Hematopoietic multipotent progenitor cell treated with erythropoietin and hydrocortisone succinate and interleukin-3 and kit ligand, for 6 days (in vitro differentiated cells): ENCODE results near the gene TMEM185A.
"Not testable (repeated sequence)": the region's sequence is repeated elsewhere in the genome, so short reads cannot be mapped to it uniquely, and the experiment has no call there.

Source experiments
- DNase-seq: peaks from one replicate; pipeline ENCODE4 v3.0.0-alpha.2; 2015

The TMEM185A gene

DNA sequence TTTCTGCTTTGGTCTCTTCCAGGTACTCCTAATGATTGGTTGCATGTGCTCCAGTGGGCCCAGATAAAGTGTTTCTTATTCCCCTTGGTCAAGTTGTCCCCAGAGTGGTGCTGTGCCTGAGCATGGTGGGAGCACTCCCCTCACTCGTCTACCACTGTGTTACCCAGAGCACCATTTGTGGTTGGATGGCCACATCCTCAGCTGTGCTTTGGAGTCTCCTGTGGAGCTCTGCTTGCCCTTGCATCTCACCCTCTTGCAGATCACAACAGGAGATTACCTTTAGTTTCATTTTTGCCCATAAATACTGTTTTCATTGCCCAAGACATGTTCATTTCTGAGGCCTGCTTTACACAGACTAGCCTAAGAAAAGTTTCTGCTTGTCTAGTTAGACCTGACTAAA, 81.1 kb downstream of the TMEM185A start:
- not testable (repeated sequence) for DNase-seq

DNA sequence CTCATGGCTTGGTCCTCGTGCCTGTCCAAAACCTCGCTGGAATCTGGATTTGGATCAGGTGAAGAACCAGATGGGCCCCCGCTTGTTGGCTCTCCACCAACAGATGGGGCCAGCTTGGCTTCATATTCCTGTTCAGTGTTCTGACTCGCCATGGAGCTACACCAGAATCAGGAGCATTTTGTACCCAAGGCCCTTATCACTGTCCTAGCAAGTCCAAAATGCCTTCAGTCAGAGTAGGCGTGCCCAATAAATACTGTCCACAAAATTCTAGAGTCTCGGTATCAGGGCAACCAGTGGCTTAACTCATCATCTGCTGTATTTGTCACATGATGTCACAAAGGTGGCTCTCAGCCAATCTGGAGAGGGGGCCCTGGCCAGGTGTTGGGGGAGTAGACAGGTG, 81.9 kb downstream of the TMEM185A start, which contains the start of gene HSFX3:
TSS of gene HSFX3 (minus strand) at position 224 of the 400 bp plus-strand sequence. CDS start at position 152, 72 bp downstream.
- DNase-seq: not testable (repeated sequence)

DNA sequence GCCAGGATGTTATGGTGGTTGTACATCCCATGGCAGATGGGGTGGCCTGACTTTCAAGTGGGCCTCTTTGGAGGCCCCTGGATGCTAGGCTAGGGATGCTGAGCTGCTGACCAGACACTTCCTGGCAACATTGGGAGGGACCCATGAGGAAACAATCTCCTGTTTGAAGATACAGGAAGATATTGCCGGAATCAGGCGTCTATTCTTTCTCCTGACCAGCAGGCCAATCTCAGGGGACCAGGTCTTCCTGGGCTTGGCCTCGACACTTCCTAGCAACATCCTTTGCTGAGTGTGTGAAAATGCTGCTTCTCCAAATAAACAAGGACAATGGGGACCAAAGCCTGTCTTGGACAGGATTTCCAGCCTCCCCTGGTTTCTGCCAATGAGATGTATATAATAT, 83.8 kb downstream of the TMEM185A start:
- not testable (repeated sequence) for DNase-seq

DNA sequence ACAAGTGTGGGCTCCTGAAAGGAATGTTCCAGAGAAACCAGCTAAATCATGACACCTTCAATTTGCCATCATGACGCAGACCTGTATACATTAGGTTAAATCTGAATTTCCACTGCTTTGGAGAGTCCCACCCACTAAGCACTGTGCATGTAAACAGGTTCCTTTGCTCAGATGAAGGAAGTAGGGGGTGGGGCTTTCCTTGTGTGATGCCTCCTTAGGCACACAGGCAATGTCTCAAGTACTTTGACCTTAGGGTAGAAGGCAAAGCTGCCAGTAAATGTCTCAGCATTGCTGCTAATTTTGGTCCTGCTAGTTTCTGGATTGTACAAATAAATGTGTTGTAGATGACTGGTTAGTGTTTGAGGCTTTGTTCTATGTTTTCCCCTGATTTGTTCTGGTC, 84.6 kb downstream of the TMEM185A start:
- DNase-seq: not testable (repeated sequence)
